ENCODE data around the gene GIGYF2. TPM values are rescaled to one million over a fixed set of nuclear protein-coding genes. Genes with fewer than 3 reads are reported as not detected.

GIGYF2 gene
- total RNA-seq, 4 donors from 2014 or later: 66.0 to 106 (median 86.4) TPM

- peaks cover 0 to 1% (median 0%) of the 10 kb centered on the region in 4 donors for H3K9me3 ChIP-seq
- 83 to 90% methylated on average over 1 of the region's 1 CpG for WGBS, 2 donors
- TF ChIP-seq EP300 (IDR thresholded peaks at IDR 0.05) (no peak), CTCF (IDR thresholded peaks at IDR 0.05) (no peak), POLR2A (IDR thresholded peaks at IDR 0.05) (no peak)
- peaks cover 2 to 91% (median 12%) of the 10 kb centered on the region in 3 donors for H3K36me3 ChIP-seq
- H3K27me3 ChIP-seq: no peaks in the 10 kb centered on the region
- no peak for DNase-seq (ENCODE audit: low spot score in 2 of 2)
- no peak overlapping the region for H3K27ac ChIP-seq
- H3K4me3 ChIP-seq: no peak overlapping the region
- H3K4me1 ChIP-seq: no peaks in the 10 kb centered on the region
These were observed 98.8 kb downstream of the GIGYF2 start for GRCh38 chr2:232795920-232796319.

GRCh38 chr2:232798187-232798586 is 101.1 kb downstream of the GIGYF2 start:
- TF ChIP-seq POLR2A (IDR thresholded peaks at IDR 0.05) (no peak), EP300 (IDR thresholded peaks at IDR 0.05) (no peak), CTCF (IDR thresholded peaks at IDR 0.05) (no peak)
- H3K36me3 ChIP-seq: peaks cover 0 to 91% (median 2%) of the 10 kb centered on the region in 3 donors
- no peak overlapping the region for H3K4me3 ChIP-seq
- no peaks in the 10 kb centered on the region for H3K4me1 ChIP-seq
- DNase-seq (ENCODE audit: low spot score in 2 of 2): no peak
- H3K27ac ChIP-seq: no peak overlapping the region
- peaks cover 0 to 24% (median 4%) of the 10 kb centered on the region in 4 donors for H3K9me3 ChIP-seq
- no peaks in the 10 kb centered on the region for H3K27me3 ChIP-seq

GRCh38 chr2:232800166-232800565 is 103.0 kb downstream of the GIGYF2 start:
- peaks cover 0 to 88% (median 2%) of the 10 kb centered on the region in 3 donors for H3K36me3 ChIP-seq

GRCh38 chr2:232802091-232802490 is 105.0 kb downstream of the GIGYF2 start:
- TF ChIP-seq CTCF (IDR thresholded peaks at IDR 0.05) (no peak), POLR2A (IDR thresholded peaks at IDR 0.05) (no peak), EP300 (IDR thresholded peaks at IDR 0.05) (no peak)
- whole genome bisulfite sequencing, 2 donors: 77 to 93% methylated on average over 3 of the region's 3 CpGs
- no peak for DNase-seq (ENCODE audit: low spot score in 2 of 2)
- Histone ChIP-seq H3K27ac (no peak overlapping the region), H3K27me3 (no peaks in the 10 kb centered on the region), H3K4me1 (no peaks in the 10 kb centered on the region), H3K4me3 (no peak overlapping the region), H3K9me3 (peaks cover 0 to 29% (median 5%) of the 10 kb centered on the region in 4 donors), H3K36me3 (peaks cover 0 to 88% (median 0%) of the 10 kb centered on the region in 3 donors)

More at GRCh38 chr2:232800166-232800565, 103.0 kb downstream of the GIGYF2 start:
- TF ChIP-seq EP300 (IDR thresholded peaks at IDR 0.05): no peak
- TF ChIP-seq CTCF (IDR thresholded peaks at IDR 0.05): no peak
- TF ChIP-seq POLR2A (IDR thresholded peaks at IDR 0.05): no peak
- Histone ChIP-seq H3K9me3 (peaks cover 0 to 29% (median 5%) of the 10 kb centered on the region in 4 donors), H3K4me1 (no peaks in the 10 kb centered on the region), H3K27ac (no peak overlapping the region), H3K4me3 (no peak overlapping the region), H3K27me3 (no peaks in the 10 kb centered on the region)
- 19 to 33% methylated on average over 2 of the region's 2 CpGs for WGBS, 2 donors
- DNase-seq (ENCODE audit: low spot score in 2 of 2): no peak

- Histone ChIP-seq H3K36me3 (peaks cover 3 to 98% (median 5%) of the 10 kb centered on the region in 3 donors), H3K4me1 (no peaks in the 10 kb centered on the region), H3K27ac (no peak overlapping the region), H3K27me3 (no peaks in the 10 kb centered on the region), H3K4me3 (no peak overlapping the region), H3K9me3 (peaks cover 0 to under 1% (median 0%) of the 10 kb centered on the region in 4 donors)
- no peak for TF ChIP-seq POLR2A (IDR thresholded peaks at IDR 0.05)
- no peak for TF ChIP-seq EP300 (IDR thresholded peaks at IDR 0.05)
- no peak for TF ChIP-seq CTCF (IDR thresholded peaks at IDR 0.05)
- DNase-seq (ENCODE audit: low spot score in 2 of 2): no peak
- 91 to 92% methylated on average over 5 of the region's 5 CpGs for WGBS, 2 donors
These were observed 112.4 kb downstream of the GIGYF2 start for GRCh38 chr2:232809349-232810124.
